Left renal cortex interstitium (tissue), 4 donors: Measurements from ENCODE around the gene PAX5. TPM values are rescaled to one million over a fixed set of nuclear protein-coding genes. Genes with fewer than 3 reads are reported as not detected.
"Not testable (repeated sequence)": the region's sequence is repeated elsewhere in the genome, so short reads cannot be mapped to it uniquely, and the experiment has no call there.

Experiments used
- DNase-seq, 4 donors: peaks; one replicate each; pipeline ENCODE4 v3.0.0-alpha.2; 2013; ENCODE audit warnings: low read depth in 4 of 4, low spot score in 2 of 4, missing footprints in 1 of 4
- polyA plus RNA-seq, 4 donors: library from polyadenylated mRNA; unstranded; fragments of 120-200 nt; gene quantifications; one replicate each; pipeline ENCODE4 v1.2.1, GENCODE V29; 2013; ENCODE audit not compliant: insufficient read length in 4 of 4

The PAX5 gene
- polyA plus RNA-seq, 4 donors, result 0.16 to 0.28 (median 0.19) TPM

- DNase-seq, result no peak
Measured at GRCh38 chr9:36889844-36890243, 144.2 kb downstream of the PAX5 start.

- DNase-seq, result no peak
Measured at GRCh38 chr9:36888551-36888950, 145.5 kb downstream of the PAX5 start.

GRCh38 chr9:36884721-36885120, 149.3 kb downstream of the PAX5 start:
- no peak for DNase-seq

GRCh38 chr9:36882594-36882993, 151.5 kb downstream of the PAX5 start:
- DNase-seq, result no peak

- DNase-seq, result no peak
Measured at GRCh38 chr9:36881743-36882441, 152.2 kb downstream of the PAX5 start.

- no peak for DNase-seq
Measured at GRCh38 chr9:36881316-36881715, 152.8 kb downstream of the PAX5 start.

GRCh38 chr9:36880075-36880474, 154.0 kb downstream of the PAX5 start:
- no peak for DNase-seq

GRCh38 chr9:36878986-36879982, 154.8 kb downstream of the PAX5 start:
- no peak for DNase-seq

GRCh38 chr9:36877239-36877638, 156.8 kb downstream of the PAX5 start:
- no peak for DNase-seq

GRCh38 chr9:36876056-36876455, 158.0 kb downstream of the PAX5 start:
- DNase-seq, result no peak

GRCh38 chr9:36874921-36875320, 159.1 kb downstream of the PAX5 start:
- DNase-seq, result no peak

- no peak for DNase-seq
Measured at GRCh38 chr9:36874261-36874660, 159.8 kb downstream of the PAX5 start.

- no peak for DNase-seq
Measured at GRCh38 chr9:36873247-36873875, 160.7 kb downstream of the PAX5 start.

- no peak for DNase-seq
Measured at GRCh38 chr9:36872641-36873040, 161.4 kb downstream of the PAX5 start.

- no peak for DNase-seq
Measured at GRCh38 chr9:36871606-36872005, 162.5 kb downstream of the PAX5 start.

- DNase-seq, result no peak
Measured at GRCh38 chr9:36870960-36871359, 163.1 kb downstream of the PAX5 start.

- DNase-seq, result not testable (repeated sequence)
Measured at GRCh38 chr9:36869605-36870004, 164.5 kb downstream of the PAX5 start.

- no peak for DNase-seq
Measured at GRCh38 chr9:36868586-36869282, 165.3 kb downstream of the PAX5 start.

GRCh38 chr9:36867672-36868471, 166.2 kb downstream of the PAX5 start:
- no peak for DNase-seq

- no peak for DNase-seq
Measured at GRCh38 chr9:36867241-36867640, 166.8 kb downstream of the PAX5 start.
